Right forelimb (tissue), 1 donor: ENCODE data around the gene ASL.
"Not testable (repeated sequence)": the region's sequence is repeated elsewhere in the genome, so short reads cannot be mapped to it uniquely, and the experiment has no call there.

Experiments used
- DNase-seq: peaks from one replicate; pipeline ENCODE4 v3.0.0-alpha.2; 2018

ASL gene

DNA sequence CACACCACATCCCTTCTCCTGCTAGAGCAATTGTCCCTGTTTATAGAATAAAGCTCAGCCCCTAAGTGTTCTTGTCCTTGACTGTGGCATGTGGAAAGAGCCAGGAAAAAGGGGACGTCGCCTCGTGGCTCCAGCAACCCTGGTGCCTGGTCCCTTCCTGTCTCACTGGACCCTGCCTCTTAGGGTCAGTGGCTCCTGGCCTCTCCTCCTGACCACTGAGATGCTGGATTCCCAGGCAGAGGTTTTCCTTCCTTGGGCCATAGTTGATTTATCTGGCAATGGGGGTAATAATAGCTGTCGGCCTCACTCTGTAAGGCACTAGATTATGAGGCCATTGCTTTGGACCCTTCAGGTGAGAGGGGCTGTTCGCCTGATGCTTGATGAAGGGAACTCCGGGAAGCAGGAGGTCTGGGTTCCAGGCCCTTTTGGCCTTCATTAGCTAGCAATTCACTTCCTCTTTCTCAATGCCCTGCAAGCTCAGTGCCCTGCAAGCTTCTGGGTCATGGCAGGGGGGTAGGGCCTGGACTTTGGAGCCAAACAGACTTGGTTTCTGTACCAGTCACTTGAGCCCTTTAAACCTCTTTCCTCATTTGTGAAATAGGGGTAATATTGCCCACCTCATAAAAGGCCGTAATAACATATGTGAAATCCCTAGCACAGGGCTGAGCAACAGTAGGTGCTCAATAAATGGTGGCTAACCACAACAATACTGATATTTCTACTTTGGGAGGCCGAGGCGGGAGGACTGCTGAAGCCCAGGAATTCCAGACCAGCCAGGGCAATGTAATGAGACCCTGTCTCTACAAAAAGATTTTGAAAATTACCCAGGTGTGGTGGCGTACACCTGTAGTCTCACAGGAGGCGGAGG, 1.1 kb downstream of the ASL start:
- DNase-seq, result no peak

DNA sequence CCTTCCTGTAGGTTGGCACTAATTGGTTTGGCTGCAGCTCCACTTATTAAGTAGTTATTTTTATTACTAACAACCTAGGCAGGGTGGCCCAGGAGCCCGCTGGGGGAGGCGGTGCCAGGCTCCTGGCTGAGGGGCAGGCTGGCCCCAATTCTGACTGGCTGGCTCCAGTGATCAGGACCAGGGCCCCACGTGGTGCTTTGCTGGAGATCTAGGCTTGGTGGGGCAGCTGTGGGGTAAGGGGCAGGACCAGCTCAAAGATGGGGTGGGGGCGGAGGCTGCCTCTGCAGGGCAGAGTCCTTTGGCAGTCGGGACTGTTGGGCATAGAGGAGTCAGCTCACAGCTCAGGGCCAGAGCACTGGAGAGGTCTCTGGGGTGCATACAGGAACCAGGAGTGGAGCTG, 2.4 kb downstream of the ASL start:
- no peak for DNase-seq

DNA sequence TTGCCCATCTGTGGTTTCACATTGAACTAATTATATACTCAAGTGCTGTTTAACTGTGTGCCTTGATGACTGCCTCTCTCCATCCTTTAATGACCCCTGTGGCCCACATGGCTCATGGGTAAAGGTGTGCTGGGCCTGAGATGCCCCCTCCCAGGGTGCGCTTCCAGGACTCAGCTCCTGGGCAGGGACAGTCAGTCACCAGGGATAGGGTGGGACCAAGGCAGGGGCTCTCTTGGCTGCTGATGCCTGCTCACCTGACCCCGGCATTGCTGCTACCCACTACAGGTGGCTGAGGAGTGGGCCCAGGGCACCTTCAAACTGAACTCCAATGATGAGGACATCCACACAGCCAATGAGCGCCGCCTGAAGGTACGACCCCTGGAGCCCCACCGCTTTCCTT, 6.5 kb downstream of the ASL start:
- DNase-seq, result no peak

DNA sequence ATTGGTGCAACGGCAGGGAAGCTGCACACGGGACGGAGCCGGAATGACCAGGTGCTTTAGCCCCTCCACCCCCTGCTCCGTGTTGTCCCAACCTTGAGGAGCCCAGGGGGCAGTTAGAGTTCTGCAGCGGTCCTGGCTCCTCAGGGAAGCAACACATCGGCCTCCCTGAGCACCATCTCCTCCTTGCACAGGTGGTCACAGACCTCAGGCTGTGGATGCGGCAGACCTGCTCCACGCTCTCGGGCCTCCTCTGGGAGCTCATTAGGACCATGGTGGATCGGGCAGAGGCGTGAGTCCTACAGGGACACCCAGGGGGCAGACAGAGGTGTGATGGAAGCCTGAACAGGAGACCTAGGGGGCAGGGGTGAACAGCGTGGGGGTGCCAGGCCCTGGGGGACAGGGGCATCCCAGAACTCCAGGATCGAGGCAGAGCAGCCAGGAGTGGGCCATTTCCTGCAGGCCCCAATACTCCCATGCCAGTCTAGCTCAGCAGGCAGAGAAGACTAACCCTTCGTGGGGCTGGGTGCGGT, 7.3 kb downstream of the ASL start:
- no peak for DNase-seq

DNA sequence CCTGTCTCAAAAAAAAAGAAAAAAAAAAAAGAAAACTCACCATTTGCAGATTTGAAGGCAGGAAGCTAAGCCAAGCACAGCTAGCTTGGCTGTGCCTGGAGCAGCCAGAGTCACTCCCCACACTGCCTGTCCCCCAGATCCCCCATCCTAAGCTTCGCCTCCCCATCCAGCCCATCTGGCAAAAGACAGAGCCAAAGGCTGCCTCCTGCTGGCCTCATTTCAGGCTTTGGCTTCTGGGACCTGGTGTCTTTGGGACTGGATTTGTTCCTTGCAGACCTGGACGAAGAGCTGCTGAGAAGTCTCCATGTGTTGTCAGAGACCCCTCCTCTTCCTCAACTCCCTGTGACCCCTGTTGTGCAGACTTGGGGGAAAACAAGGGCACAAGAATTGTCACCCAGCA, 8.1 kb downstream of the ASL start:
- DNase-seq, result no peak

DNA sequence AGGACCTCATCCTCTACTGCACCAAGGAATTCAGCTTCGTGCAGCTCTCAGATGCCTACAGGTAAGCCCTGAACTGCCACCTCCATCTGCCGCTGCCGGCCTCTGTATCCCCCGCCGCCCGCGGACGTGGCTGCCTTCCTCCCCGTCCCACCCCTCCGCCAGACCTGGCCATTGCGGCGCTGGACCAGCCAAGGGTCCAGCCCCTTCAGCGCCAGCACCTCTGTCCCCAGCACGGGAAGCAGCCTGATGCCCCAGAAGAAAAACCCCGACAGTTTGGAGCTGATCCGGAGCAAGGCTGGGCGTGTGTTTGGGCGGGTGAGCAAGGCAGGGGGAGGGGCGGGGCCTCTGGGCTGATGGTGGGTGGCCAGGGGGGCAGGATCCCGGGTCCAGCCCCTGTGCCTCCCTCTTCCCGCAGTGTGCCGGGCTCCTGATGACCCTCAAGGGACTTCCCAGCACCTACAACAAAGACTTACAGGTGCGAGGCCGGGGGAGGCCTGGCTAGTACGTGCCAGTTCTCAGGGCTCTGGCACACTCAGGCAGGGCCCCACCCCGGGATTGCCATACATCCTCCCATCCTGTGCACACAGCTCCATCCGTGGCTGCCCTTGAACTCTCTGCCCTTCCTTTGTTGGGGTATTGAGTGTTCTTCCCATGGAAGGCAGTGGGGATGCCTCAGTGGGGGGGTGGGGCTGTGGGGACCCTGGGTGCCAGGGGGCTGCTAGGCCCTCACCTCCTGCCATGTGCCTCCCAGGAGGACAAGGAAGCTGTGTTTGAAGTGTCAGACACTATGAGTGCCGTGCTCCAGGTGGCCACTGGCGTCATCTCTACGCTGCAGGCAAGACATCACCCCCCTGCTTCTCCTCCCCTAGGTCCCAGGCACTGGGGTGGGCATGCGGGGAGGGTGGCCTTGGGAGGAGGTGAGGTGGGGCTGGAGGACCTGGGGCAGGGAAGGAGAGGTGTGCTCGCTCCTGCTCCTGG, 13.5 kb downstream of the ASL start:
- no peak for DNase-seq

DNA sequence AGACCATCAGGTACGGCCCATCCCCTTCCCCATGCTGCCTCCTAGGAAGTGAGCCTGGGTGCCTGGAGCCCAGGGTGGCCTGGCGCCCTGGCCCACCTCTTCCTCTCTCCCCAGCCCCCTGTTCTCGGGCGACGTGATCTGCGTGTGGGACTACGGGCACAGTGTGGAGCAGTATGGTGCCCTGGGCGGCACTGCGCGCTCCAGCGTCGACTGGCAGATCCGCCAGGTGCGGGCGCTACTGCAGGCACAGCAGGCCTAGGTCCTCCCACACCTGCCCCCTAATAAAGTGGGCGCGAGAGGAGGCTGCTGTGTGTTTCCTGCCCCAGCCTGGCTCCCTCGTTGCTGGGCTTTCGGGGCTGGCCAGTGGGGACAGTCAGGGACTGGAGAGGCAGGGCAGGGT, 17.0 kb downstream of the ASL start:
- no peak for DNase-seq

DNA sequence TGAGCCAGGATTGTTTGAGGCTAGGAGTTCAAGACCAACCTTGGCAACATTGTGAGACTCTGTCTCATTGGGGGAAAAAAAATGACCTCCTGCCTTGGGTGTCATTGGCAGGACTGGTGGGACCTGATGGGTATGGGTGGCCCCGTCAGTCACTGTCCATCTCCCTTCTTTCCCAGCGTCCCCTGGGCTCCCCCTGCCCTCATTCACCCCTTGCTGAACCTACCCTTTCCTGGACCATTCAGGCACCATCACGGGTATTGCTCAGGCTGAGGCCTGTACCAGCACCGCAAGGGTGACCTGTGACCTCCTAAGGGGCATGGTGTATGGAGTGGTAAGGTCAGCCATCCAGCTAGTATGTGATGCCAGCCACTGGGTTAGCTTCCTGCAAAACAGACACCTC, 19.4 kb downstream of the ASL start:
- DNase-seq, result no peak

DNA sequence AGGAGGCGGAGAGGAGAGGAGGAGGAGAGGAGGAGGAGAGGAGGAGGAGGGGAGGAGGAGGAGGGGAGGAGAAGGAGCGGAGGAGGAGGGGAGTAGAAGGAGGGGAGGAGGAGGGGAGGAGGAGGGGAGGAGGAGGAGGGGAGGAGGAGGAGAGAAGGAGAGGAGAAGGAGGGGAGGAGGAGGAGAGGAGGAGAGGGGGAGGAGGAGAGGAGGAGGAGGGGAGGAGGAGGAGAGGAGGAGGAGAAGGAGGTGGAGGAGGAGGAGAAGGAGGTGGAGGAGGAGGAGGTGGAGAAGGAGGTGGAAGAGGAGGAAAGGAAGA, 23.6 kb downstream of the ASL start:
- no peak for DNase-seq

DNA sequence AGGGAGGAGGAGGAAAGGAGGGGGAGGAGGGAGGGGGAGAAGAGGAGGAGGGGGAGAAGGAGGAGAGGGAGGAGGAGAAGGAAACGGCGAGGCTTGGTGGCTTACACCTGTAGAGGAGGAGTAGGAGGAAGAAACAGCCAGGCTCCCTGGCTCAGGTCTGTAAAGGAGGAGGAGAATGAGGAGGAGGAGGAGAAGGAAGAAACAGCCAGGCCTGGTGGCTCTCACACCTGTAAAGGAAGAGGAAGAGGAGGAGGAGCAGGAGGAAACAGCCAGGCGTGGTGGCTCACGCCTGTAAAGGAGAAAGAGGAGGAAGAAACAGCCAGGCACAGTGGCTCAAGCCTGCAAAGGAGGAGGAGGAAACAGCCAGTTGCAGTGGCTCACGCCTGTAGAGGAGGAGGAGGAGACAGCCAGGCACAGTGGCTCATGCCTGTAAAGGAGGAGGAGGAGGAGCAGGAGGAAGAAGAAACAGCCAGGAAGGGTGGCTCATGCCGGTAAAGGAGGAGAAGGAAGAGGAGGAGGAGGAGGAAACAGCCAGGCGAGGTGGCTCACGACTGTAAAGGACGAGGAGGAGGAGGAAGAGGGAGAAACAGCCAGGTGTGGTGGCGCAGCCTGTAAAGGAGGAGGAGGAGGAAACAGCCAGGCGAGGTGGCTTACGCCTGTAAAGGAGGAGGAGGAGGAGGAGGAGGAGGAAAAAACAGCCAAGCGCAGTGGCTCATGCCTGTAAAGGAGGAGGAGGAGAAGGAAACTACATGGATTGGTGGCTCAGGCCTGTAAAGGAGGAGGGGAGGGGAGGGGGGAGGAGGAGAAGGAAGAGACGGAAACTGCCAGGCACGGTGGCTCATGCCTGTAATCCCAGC, 24.2 kb downstream of the ASL start:
- DNase-seq, result peak; percentile 79

DNA sequence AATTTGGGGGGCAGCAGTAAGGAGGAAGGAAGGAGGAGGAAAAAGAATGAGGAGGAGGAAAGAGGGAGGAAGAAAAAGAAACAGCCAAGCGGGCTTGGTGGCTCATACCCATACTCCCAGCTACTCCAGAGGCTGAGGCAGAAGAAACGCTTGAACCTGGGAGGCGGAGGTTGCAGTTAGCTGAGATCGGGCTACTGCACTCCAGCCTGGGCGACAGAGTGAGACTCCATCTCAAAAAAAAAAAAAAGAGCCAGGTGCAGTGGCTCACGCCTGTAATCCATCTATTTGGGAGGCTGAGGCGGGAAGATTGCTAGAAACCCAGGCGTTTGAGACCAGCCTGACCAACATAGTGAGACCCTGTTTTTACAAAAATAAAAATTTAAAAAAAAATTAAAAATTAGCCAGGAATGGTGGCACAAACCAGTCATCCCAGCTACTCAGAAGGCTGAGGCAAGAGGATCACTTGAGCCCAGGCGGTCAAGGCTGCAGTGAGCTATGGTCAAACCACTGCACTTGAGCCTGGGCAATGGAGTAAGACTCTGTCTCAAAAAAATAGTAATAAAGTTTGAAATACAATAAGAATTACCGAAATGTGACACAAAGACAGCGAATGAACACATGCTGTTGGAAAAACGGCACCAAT, 24.9 kb downstream of the ASL start:
- DNase-seq, result no peak

DNA sequence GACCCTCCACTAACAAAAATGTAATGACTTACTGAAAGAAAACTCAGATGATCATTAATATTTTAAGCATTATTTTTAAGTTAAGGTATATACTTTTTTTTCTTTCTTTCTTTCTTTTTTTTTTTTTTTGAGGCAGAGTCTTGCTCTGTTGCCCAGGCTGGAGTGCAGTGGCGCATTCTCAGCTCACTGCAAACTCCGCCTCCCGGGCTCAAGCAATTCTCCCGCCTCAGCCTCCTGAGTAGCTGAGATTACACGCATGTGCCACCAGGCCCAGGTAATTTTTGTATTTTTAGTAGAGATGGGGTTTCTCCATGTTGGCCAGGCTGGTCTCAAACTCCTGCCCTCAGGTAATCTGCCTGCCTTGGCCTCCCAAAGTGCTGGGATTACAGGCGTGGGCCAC, 26.5 kb downstream of the ASL start:
- not testable (repeated sequence) for DNase-seq

DNA sequence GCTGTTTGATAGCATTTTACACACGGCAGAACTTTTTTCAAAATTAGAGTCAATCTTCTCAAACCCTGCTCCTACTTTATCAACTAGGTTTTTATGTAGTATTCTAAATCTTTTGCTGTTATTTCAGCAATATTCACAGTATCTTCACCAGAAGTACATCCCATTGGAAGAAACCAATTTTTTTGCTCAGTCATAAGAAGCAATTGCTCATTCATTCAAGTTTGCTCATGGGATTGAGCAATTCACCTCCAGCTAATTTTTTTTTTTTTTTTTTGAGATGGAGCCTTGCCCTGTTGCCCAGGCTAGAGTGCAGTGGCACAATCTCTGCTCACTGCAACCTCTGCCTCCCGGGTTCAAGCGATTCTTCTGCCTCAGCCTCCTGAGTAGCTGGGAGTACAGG, 28.4 kb downstream of the ASL start:
- DNase-seq, result not testable (repeated sequence)

DNA sequence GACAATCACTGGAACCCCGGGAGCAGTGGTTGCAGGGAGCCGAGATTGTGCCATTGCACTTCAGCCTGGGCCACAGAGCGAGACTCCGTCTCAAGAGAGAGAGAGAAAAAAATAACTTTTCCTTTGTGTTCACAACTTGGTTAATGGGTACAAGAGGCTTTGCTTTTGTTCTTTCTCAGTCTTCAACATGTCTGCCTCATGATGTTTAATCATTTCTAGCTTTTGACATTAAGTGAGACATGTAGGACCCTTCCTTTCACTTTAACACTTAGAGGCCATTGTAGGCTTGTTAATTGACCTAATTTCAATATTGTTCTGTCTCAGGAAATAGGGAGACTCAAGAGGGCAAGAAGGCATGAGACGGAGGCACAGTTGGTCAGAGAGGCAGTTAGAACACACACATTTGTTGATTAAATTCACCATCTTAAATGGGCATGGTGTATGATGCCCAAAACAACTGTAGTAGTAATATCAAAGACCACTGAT, 29.7 kb downstream of the ASL start:
- DNase-seq, result no peak

DNA sequence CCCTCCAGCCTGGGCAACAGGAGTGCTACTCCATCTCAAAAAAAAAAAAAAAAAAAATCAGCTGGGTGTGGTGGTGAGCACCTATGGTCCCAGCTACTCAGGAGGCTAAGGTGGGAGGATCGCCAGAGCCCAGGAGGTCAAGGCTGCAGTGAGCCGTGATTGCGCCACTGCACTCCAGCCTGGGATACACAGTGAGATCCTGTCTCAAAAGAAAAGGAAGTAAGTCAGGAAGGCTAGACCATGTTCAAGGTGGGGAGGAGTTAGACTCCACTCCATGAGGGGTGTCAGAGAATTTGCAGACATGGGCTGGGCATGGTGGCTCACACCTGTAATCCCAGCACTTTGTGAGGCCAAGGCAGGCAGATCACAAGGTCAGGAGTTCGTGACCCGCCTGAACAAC, 32.8 kb downstream of the ASL start:
- DNase-seq, result not testable (repeated sequence)

DNA sequence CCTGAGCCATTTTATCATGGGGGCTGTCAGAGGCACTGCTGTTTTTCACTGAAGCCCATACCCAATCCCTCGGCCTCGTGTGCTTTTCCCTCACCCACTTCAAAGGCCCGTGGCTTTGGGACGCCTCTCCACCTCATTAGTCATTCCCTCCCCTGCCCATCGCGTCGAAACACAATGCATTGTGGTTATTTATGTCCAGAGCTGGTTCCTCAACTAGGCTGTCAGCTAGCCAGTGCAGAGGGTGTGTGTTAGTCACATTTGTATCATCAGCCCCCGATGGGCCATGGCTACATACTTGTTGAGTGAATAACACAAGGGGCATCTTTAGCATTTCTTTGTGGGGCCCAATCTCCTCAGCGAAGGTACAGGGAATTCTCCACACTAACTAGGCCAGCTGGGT, 35.2 kb downstream of the ASL start:
- DNase-seq, result no peak

DNA sequence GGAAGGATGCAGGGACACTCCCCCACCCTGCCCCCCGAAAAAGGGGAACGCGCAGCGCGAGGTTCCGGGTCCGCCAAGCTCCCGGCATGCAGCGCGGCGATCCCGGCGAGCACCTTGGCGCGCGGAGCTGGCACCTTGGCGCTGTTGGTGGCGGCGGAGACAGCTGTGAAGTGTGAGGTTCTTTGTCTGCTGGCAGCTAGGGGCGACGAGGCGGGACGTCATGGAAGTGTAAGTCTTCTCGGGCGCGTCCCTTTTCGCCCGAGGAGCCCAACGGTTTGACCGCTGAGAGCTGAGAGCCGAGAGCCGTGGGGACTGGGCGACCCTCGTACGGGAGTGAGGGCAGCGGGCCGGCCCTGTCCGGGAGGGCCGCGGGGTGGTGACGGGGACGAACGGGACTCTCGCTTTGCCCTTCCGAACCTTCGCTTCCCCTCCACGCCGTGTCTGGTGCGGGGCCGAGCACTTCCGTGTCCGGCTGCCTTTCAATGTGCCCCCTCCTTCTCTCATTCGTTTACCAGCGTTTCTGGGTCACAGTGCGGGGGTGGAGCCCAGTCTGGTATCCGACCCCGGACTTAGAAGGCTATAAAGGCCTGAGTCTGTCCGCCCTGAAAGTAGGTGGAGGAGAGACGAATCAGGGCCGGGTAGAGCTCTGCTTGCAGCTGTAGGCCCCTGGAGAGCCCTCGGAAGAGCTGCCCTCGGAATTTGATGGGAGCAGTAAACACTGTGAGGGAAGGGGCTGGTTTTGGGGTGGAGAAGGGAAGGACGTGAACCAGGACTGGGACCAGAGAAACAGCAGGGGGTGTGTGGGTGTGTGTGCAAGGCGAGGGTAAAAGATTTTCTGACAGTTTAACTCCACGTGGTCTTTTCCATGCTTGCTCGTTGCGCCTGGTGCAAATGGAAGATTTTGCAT, 39.4 kb downstream of the ASL start, which contains the start of gene CRCP:
CRCP (plus strand) TSS at position 105 of the 907 bp plus-strand sequence; CDS start at position 221, 116 bp downstream.
- DNase-seq, result peak; percentile 88

DNA sequence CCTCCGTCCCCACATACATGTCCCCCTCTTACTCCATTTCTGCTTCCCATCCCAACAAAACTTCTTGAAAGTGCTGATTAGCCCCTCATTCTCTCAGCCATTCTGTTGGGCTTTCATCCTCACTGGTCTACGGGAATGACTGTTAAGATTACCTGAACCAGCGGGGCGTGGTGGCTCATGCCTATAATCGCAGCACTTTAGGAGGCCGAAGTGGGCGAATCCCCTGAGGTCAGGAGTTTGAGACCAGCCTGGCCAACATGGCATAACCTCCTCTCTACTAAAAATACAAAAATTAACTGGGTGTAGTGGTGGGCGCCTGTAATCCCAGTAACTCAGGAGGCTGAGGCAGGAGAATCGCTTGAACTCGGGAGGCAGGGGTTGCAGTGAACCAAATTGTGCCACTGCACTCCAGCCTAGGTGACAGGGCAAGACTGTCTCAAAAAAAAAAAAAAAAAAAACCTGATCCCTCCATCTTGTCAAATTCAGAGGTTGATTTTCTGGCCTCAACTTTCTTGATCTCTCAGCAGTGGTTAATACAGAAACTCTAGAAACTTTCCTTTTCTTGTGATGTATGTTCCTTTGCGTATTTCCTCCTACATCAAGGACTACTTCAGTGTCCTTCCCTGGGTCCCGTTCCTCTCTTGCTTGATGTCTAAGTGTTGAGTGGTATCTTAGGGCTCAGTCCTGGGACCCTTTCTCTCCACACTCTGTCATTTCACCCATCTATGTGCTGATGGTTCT, 41.2 kb downstream of the ASL start:
- DNase-seq, result not testable (repeated sequence)

DNA sequence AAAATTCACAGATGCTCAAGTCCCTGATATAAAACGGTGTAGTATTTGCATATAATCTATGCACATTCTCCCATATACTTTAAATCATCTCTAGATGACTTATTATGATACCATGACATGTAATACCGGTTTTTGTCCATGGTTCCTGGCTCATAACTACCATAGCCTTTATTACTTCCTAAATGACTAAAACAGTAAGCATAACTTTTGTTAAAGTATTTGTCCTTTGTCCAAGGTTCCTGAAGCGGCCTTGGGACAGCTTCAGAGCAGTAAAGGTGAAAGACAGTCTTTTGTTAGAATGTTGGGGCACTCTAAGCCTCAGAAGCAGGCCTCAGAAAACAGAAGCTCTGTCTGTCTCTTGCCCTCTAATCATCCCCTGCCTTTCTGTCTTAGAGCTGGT, 43.0 kb downstream of the ASL start:
- no peak for DNase-seq

DNA sequence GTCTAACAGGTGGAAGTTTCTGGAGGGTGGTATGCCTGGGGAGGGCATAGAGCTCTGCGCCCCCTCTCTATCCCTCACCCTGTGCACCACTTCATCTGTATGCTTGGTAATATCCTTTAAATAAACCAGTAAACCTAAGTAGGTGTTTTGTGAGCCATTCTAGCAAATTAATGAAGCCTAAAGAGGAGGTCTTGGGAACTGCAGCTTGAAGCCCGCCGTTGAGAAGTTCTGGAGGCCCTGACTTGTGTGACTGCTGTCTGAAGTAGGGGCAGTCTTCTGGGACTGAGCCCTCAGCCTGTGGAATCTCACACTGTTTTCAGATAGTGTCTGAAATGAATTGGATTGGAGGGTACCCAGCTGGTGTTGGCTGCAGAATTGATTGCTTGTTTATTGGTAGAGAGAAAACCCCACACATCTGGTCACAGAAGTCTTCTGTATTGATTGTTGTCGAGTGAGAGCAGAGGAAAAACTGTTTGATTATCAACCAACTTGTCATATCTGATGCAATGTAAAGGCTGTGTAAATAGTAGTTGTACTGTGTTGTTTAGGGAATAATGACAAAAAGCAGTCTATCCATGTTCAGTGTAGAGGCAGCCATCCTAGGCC, 43.7 kb downstream of the ASL start:
- no peak for DNase-seq
